H1 (cell line): Measurements from ENCODE around the gene ENO3. TPM values are rescaled to one million over a fixed set of nuclear protein-coding genes. Genes with fewer than 3 reads are reported as not detected.

ENCODE experiments used
- CTCF ChIA-PET: fragments of 300-600 bp; sonication (Branson Sonifier 250); formaldehyde crosslinking; loops from one replicate; lab custom pipeline; 2021; ENCODE audit not compliant: partially characterized antibody; lab: Charles Lee
- POLR2A ChIA-PET: fragments of 300-600 bp; sonication (Branson Sonifier 250); formaldehyde crosslinking; loops from one replicate; lab custom pipeline; 2021; ENCODE audit warnings: inconsistent platforms; ENCODE audit not compliant: partially characterized antibody; lab: Charles Lee
- DNase-seq, 2 experiments: peaks; one replicate each; pipeline versions ENCODE4 v3.0.0 to v3.0.0-alpha.2; 2010 to 2022; ENCODE audit warnings: low spot score in 2 of 2, low read depth in 1 of 2, mixed read lengths in 1 of 2
- FAIRE-seq: peaks from 2 replicates; lab custom pipeline; 2011; peaks lifted over from hg19 to GRCh38; lab: Jason Lieb, UNC
- H2AFZ ChIP-seq: 2 replicates; pipeline ENCODE4 v1.8.1; 2012; ENCODE audit warnings: low read length, inconsistent platforms
- H2AK5ac ChIP-seq: 2 replicates; pipeline ENCODE4 v1.6.1; 2013; ENCODE audit warnings: low read depth, low read length
- H2BK120ac ChIP-seq: replicated peaks from 2 replicates; pipeline ENCODE3; 2013; ENCODE audit warnings: low read depth, low read length, inconsistent platforms
- H2BK12ac ChIP-seq: 2 replicates; pipeline ENCODE4 v1.6.1; 2013; ENCODE audit warnings: low read depth, low read length
- H2BK15ac ChIP-seq: 2 replicates; pipeline ENCODE4 v1.6.1; 2013; ENCODE audit warnings: low read length
- H2BK20ac ChIP-seq: 2 replicates; pipeline ENCODE4 v1.6.1; 2013; ENCODE audit warnings: low read length
- H2BK5ac ChIP-seq: 2 replicates; pipeline ENCODE4 v1.6.1; 2013; ENCODE audit warnings: low read depth, low read length
- H3K14ac ChIP-seq: 2 replicates; pipeline ENCODE4 v1.6.1; 2013; ENCODE audit warnings: inconsistent platforms; ENCODE audit not compliant: insufficient read length
- H3K18ac ChIP-seq: 2 replicates; pipeline ENCODE4 v1.6.1; 2013; ENCODE audit warnings: low read length; ENCODE audit errors: extremely low read depth
- H3K23ac ChIP-seq: 2 replicates; pipeline ENCODE4 v1.6.1; 2013; ENCODE audit warnings: inconsistent platforms; ENCODE audit not compliant: insufficient read length
- H3K23me2 ChIP-seq: 2 replicates; pipeline ENCODE4 v1.6.1; 2013; ENCODE audit warnings: low read depth, low read length
- H3K27ac ChIP-seq: 2 replicates; pipeline ENCODE4 v1.6.1; 2011; ENCODE audit warnings: low read depth, low read length, inconsistent platforms
- H3K27me3 ChIP-seq, 4 experiments: replicated peaks in 1 of 4; 1 replicate in 1 of 4; 2 replicates in 3 of 4; pipeline versions ENCODE4 v1.6.1 to v1.8.1; 2011 to 2013; ENCODE audit warnings: low read length in 3 of 4, mild to moderate bottlenecking in 3 of 4, inconsistent platforms in 2 of 4, mixed read lengths in 2 of 4, moderate library complexity in 1 of 4; ENCODE audit not compliant: control insufficient read depth in 3 of 4, insufficient read depth in 3 of 4; ENCODE audit errors: extremely low read depth in 1 of 4
- H3K36me3 ChIP-seq, 4 experiments: 2 replicates each; pipeline versions ENCODE4 v1.6.1 to v1.8.1; 2011 to 2013; ENCODE audit warnings: mild to moderate bottlenecking in 4 of 4, low read length in 3 of 4, moderate library complexity in 2 of 4, control low read depth in 1 of 4, inconsistent platforms in 1 of 4; ENCODE audit not compliant: insufficient read depth in 4 of 4, control insufficient read depth in 2 of 4
- H3K4ac ChIP-seq: replicated peaks from 2 replicates; pipeline ENCODE3; 2013; ENCODE audit warnings: low read length, low read depth, mixed read lengths, inconsistent platforms; ENCODE audit not compliant: insufficient read length
- H3K4me1 ChIP-seq, 4 experiments: replicated peaks in 1 of 4; 1 replicate in 1 of 4; 2 replicates in 3 of 4; pipeline versions ENCODE4 v1.6.1 to v1.8.1; 2011 to 2013; ENCODE audit warnings: low read length in 3 of 4, inconsistent platforms in 2 of 4, mixed read lengths in 1 of 4; ENCODE audit not compliant: insufficient read depth in 4 of 4, control insufficient read depth in 3 of 4
- H3K4me2 ChIP-seq, 2 experiments: 2 replicates each; pipeline versions ENCODE4 v1.6.1 to v1.8.1; 2011 to 2013; ENCODE audit warnings: low read depth in 2 of 2, low read length in 2 of 2, control low read depth in 1 of 2, inconsistent platforms in 1 of 2, mild to moderate bottlenecking in 1 of 2; ENCODE audit not compliant: insufficient read depth in 1 of 2
- H3K4me3 ChIP-seq, 4 experiments: fragments of 200-600, 300-600 bp in 1 of 4; sonication (generic), shearing (Covaris generic), sonication (Bioruptor Twin) in 1 of 4; 2 replicates each; pipeline versions ENCODE4 v1.5.1 to v1.8.1; 2011 to 2016; ENCODE audit warnings: low read length in 4 of 4, low read depth in 3 of 4, control low read depth in 2 of 4, inconsistent platforms in 2 of 4, mild to moderate bottlenecking in 2 of 4, mixed read lengths in 1 of 4, moderate library complexity in 1 of 4; ENCODE audit not compliant: insufficient read depth in 2 of 4; ENCODE audit errors: extremely low read depth in 1 of 4
- H3K56ac ChIP-seq: replicated peaks from 2 replicates; pipeline ENCODE3; 2013; ENCODE audit warnings: low read depth, mild to moderate bottlenecking, mixed read lengths, low read length, inconsistent platforms; ENCODE audit not compliant: insufficient read length
- H3K79me1 ChIP-seq: 2 replicates; pipeline ENCODE4 v1.6.1; 2013; ENCODE audit warnings: low read depth, low read length, control low read depth
- H3K79me2 ChIP-seq, 2 experiments: 2 replicates each; pipeline versions ENCODE4 v1.6.1 to v1.8.1; 2012 to 2013; ENCODE audit warnings: low read length in 2 of 2, mild to moderate bottlenecking in 2 of 2, inconsistent platforms in 1 of 2; ENCODE audit not compliant: insufficient read depth in 2 of 2, control insufficient read depth in 1 of 2
- H3K9ac ChIP-seq, 4 experiments: replicated peaks in 1 of 4; 1 replicate in 1 of 4; 2 replicates in 3 of 4; pipeline versions ENCODE4 v1.6.1 to v1.8.1; 2011 to 2013; ENCODE audit warnings: low read depth in 3 of 4, low read length in 3 of 4, control low read depth in 2 of 4, mild to moderate bottlenecking in 2 of 4, moderate library complexity in 2 of 4, inconsistent platforms in 1 of 4; ENCODE audit errors: extremely low read depth in 1 of 4
- H3K9me3 ChIP-seq, 2 experiments: 2 replicates each; pipeline versions ENCODE4 v1.6.1 to v1.8.1; 2012 to 2013; ENCODE audit warnings: mild to moderate bottlenecking in 2 of 2, moderate library complexity in 2 of 2, control low read depth in 1 of 2, inconsistent platforms in 1 of 2, low read depth in 1 of 2, low read length in 1 of 2, mixed read lengths in 1 of 2; ENCODE audit not compliant: insufficient read depth in 2 of 2
- H4K20me1 ChIP-seq, 2 experiments: replicated peaks in 1 of 2; 2 replicates each; pipeline versions ENCODE3 to v1.8.1; 2011 to 2013; ENCODE audit warnings: inconsistent platforms in 2 of 2, low read length in 2 of 2, mild to moderate bottlenecking in 1 of 2; ENCODE audit not compliant: insufficient read depth in 2 of 2, control insufficient read depth in 1 of 2
- H4K5ac ChIP-seq: 2 replicates; pipeline ENCODE4 v1.6.1; 2013; ENCODE audit warnings: low read length, low read depth, mixed read lengths, inconsistent platforms; ENCODE audit not compliant: insufficient read length
- H4K8ac ChIP-seq: 2 replicates; pipeline ENCODE4 v1.8.0; 2013; ENCODE audit warnings: mild to moderate bottlenecking, moderate library complexity, low read length, inconsistent platforms; ENCODE audit not compliant: insufficient read depth; ENCODE audit errors: extremely low read depth
- H4K91ac ChIP-seq: replicated peaks from 2 replicates; pipeline ENCODE3; 2013; ENCODE audit warnings: low read length, mixed read lengths, inconsistent platforms; ENCODE audit not compliant: insufficient read length
- NRF1 ChIP-seq: IDR thresholded peaks from 2 replicates; pipeline ENCODE4 v1.6.1; 2011; ENCODE audit warnings: mild to moderate bottlenecking, low read depth, low read length, improper control_type of control experiment
- SIX5 ChIP-seq: IDR thresholded peaks from 2 replicates; pipeline ENCODE4 v1.6.1; 2011; ENCODE audit warnings: mild to moderate bottlenecking, low read depth, low read length
- TAF7 ChIP-seq: optimal IDR thresholded peaks from 2 replicates; pipeline ENCODE3; 2011; ENCODE audit warnings: low read depth, mild to moderate bottlenecking, inconsistent platforms, low read length, moderate library complexity, borderline replicate concordance
- WGBS, 2 experiments: shearing (Covaris generic) in 1 of 2; methylation state at CpG; one replicate each; pipeline versions ENCODE4 v1.1.6 to v1.1.7; 2013 to 2015; ENCODE audit warnings: low lambda C conversion rate in 2 of 2, mixed read lengths in 2 of 2, inconsistent platforms in 1 of 2, low coverage in 1 of 2, missing lambda C conversion rate in 1 of 2; ENCODE audit not compliant: insufficient replicate concordance in 2 of 2, insufficient coverage in 1 of 2, insufficient read length in 1 of 2; ENCODE audit errors: extremely low coverage in 1 of 2, missing lambda C conversion rate in 1 of 2; 5-methylcytosine and 5-hydroxymethylcytosine counted together
- polyA plus RNA-seq, 7 experiments: library from polyadenylated mRNA; depleted of rRNA in 3 of 7; stranded (reverse) in 5 of 7; unstranded in 2 of 7; fragments of >200 nt in 5 of 7; fragments of 200-250 nt in 2 of 7; gene quantifications; 1 replicate in 5 of 7; 2 replicates in 1 of 7; 4 replicates in 1 of 7; pipeline versions ENCODE4 v1.2.1 to v1.2.3, GENCODE V29; 2011 to 2013; ENCODE audit warnings: missing spikeins in 2 of 7, mixed read lengths in 2 of 7
- total RNA-seq: library from RNA; stranded (reverse); fragmentation: NEBNext Ultra II Directional; extraction: Animal tissue kit (Norgen Biotek cat#: 25700); gene quantifications from 2 replicates; pipeline ENCODE4 v1.2.1, GENCODE V29; 2021
- TF ChIP-seq, protein P1 (sequence below), 3 experiments: IDR thresholded peaks; 1 replicate in 2 of 3; 2 replicates in 1 of 3; pipeline versions ENCODE4 v1.5.1 to v1.6.1; 2011; ENCODE audit warnings: low read length in 3 of 3, mild to moderate bottlenecking in 3 of 3, inconsistent platforms in 2 of 3, low read depth in 1 of 3, moderate library complexity in 1 of 3; ENCODE audit not compliant: insufficient read depth in 1 of 3; ENCODE audit errors: control extremely low read depth in 1 of 3

ENO3 gene
- total and polyA plus RNA-seq, 2 of the 8 experiments (the other 6 are each of a cell fraction or from before 2014, with no cell fraction given) = 25.0 to 25.7 TPM

DNA sequence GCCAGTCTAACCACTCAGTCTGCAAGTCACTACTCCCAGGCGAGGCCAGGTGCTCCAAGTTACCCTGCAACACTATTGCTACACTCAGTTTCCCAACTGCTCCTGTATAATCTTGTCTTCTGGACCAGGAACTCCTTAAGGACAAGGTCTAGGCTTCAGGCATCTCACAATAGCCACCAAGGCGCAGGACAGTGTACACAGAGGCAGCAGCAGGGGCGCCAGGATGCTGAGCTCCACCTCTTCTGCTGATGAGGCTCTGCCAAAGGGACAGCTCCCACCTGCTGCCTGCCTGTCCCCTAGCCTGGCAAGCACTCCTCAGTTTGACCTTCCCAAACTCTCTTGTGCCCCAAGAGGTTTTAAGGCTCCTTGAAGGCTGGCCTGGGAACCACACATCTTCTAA lies 14.5 kb upstream of the ENO3 start:
- Histone ChIP-seq H2BK15ac (no peak overlapping the region), H3K56ac (no peak overlapping the region), H2AK5ac (no peak overlapping the region), H4K8ac (no peak overlapping the region), H2BK12ac (no peak overlapping the region), H3K27ac (no peak overlapping the region), H3K79me2 (peaks cover 0 to 19% of the 10 kb centered on the region in 2 experiments; a peak in 3 of 4 replicates), H3K4ac (no peak overlapping the region), H3K9me3 (no peaks in the 10 kb centered on the region), H3K4me1 (peaks cover 0 to 11% (median 7%) of the 10 kb centered on the region in 4 experiments; a peak in 6 of 7 replicates), H4K91ac (no peak overlapping the region), H3K4me3 (no peak overlapping the region), H3K79me1 (peaks cover 9% of the 10 kb centered on the region), H3K23ac (no peak overlapping the region), H3K27me3 (no peaks in the 10 kb centered on the region), H3K4me2 (no peak overlapping the region), H4K20me1 (peaks cover 0 to 1% of the 10 kb centered on the region in 2 experiments), H3K36me3 (peaks cover 9 to 13% (median 13%) of the 10 kb centered on the region in 4 experiments; a peak in 7 of 8 replicates), H2BK5ac (no peak overlapping the region; the same call in 1 of the 2 replicates), H3K23me2 (peaks cover 15% of the 10 kb centered on the region; the same call in 1 of the 2 replicates), H3K14ac (no peak overlapping the region), H3K18ac (no peak overlapping the region), H2AFZ (no peak overlapping the region), H2BK20ac (no peak overlapping the region), H4K5ac (no peak overlapping the region), H3K9ac (no peak overlapping the region), H2BK120ac (no peak overlapping the region)
- FAIRE-seq (no peak), DNase-seq (no peak)
- 92% methylated on average over 3 of the region's 3 CpGs; no CpG with 5 or more reads in 1 of the 2 experiments for WGBS, 2 experiments
- CTCF ChIA-PET = interaction anchor here (1.1 to 2.2 kb wide), 4 partner anchors 11 to 33 kb away, joined by 3 to 8 read pairs (median 6); partner anchors contain the start of gene CHRNE
- POLR2A ChIA-PET = interaction anchor here (0.7 to 27.4 kb wide), 11 partner anchors 7 to 172 kb away, joined by 3 to 987 read pairs (median 9); partner anchors contain the start of genes C17orf107, CHRNE, ENO3 and GP1BA
- TF ChIP-seq, protein P1, sequence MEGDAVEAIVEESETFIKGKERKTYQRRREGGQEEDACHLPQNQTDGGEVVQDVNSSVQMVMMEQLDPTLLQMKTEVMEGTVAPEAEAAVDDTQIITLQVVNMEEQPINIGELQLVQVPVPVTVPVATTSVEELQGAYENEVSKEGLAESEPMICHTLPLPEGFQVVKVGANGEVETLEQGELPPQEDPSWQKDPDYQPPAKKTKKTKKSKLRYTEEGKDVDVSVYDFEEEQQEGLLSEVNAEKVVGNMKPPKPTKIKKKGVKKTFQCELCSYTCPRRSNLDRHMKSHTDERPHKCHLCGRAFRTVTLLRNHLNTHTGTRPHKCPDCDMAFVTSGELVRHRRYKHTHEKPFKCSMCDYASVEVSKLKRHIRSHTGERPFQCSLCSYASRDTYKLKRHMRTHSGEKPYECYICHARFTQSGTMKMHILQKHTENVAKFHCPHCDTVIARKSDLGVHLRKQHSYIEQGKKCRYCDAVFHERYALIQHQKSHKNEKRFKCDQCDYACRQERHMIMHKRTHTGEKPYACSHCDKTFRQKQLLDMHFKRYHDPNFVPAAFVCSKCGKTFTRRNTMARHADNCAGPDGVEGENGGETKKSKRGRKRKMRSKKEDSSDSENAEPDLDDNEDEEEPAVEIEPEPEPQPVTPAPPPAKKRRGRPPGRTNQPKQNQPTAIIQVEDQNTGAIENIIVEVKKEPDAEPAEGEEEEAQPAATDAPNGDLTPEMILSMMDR (IDR thresholded peaks at IDR 0.05; ENCODE audit: control extremely low read depth in 1 of 3, insufficient read depth in 1 of 3, low read depth in 1 of 3, low read length in 3 of 3) = no peak
- TF ChIP-seq SIX5 (no peak), TAF7 (no peak), NRF1 (no peak)
